PFSK-1 (cell line): Measurements from ENCODE around the gene CAMK1D.

ENCODE experiments used
- FOXP2 ChIP-seq: optimal IDR thresholded peaks from 2 replicates; pipeline ENCODE3; 2011; ENCODE audit warnings: borderline replicate concordance, control low read depth, inconsistent platforms; ENCODE audit not compliant: insufficient read depth; ENCODE audit errors: extremely low read length, extremely low read depth
- POLR2AphosphoS5 ChIP-seq: IDR thresholded peaks from 2 replicates; pipeline ENCODE4 v1.6.1; 2012; ENCODE audit warnings: low read depth, mild to moderate bottlenecking, control low read depth, low read length, moderate library complexity
- REST ChIP-seq, 2 experiments: IDR thresholded peaks; 2 replicates each; pipeline versions ENCODE4 v1.6.1 to v1.8.0; 2011 to 2012; ENCODE audit warnings: low read depth in 2 of 2, low read length in 2 of 2, control low read depth in 1 of 2, inconsistent platforms in 1 of 2, mild to moderate bottlenecking in 1 of 2, moderate library complexity in 1 of 2; ENCODE audit not compliant: insufficient read depth in 1 of 2
- SIN3A ChIP-seq: IDR thresholded peaks from 2 replicates; pipeline ENCODE4 v1.6.1; 2012; ENCODE audit warnings: mild to moderate bottlenecking, low read length, moderate library complexity, borderline replicate concordance; ENCODE audit not compliant: insufficient read depth
- TAF1 ChIP-seq: IDR thresholded peaks from 2 replicates; pipeline ENCODE4 v1.6.1; 2012; ENCODE audit warnings: low read length, control low read depth, borderline replicate concordance; ENCODE audit not compliant: insufficient read depth

GRCh38 chr10:12367272-12367671 lies 17.9 kb downstream of the CAMK1D start:
- no peak for TF ChIP-seq POLR2AphosphoS5
- no peak for TF ChIP-seq REST (IDR thresholded peaks at IDR 0.05; ENCODE audit: insufficient read depth in 1 of 2, low read depth in 2 of 2, low read length in 2 of 2)
- TF ChIP-seq SIN3A = no peak
- TF ChIP-seq FOXP2 = no peak
- no peak for TF ChIP-seq TAF1
